Measurements from ENCODE around the gene CCDC91.

DNA sequence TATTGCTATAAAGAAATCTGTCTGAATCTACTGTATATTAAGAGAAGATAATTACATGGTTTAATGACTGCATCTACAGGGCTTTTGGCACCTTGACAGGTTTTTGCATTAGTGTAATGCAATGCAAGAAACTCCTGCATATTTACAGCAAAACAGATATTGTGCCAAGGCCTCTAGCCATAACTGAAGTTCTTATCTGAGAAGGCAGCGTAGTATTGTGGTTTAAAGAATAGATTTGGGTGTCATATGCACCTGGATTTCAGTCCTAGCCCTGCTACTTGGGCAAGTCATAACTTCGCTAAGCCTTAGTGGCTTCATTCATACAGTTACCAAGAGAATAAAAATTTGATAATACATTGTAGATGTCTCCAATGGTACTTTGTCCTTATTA lies 350.1 kb downstream of the CCDC91 start:
- TF ChIP-seq, protein P1, sequence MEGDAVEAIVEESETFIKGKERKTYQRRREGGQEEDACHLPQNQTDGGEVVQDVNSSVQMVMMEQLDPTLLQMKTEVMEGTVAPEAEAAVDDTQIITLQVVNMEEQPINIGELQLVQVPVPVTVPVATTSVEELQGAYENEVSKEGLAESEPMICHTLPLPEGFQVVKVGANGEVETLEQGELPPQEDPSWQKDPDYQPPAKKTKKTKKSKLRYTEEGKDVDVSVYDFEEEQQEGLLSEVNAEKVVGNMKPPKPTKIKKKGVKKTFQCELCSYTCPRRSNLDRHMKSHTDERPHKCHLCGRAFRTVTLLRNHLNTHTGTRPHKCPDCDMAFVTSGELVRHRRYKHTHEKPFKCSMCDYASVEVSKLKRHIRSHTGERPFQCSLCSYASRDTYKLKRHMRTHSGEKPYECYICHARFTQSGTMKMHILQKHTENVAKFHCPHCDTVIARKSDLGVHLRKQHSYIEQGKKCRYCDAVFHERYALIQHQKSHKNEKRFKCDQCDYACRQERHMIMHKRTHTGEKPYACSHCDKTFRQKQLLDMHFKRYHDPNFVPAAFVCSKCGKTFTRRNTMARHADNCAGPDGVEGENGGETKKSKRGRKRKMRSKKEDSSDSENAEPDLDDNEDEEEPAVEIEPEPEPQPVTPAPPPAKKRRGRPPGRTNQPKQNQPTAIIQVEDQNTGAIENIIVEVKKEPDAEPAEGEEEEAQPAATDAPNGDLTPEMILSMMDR (IDR thresholded peaks at IDR 0.05) = no peak
- TF ChIP-seq POLR2A (IDR thresholded peaks at IDR 0.05) = no peak
